ENCODE data around the gene NRP1.

NRP1 gene

DNA sequence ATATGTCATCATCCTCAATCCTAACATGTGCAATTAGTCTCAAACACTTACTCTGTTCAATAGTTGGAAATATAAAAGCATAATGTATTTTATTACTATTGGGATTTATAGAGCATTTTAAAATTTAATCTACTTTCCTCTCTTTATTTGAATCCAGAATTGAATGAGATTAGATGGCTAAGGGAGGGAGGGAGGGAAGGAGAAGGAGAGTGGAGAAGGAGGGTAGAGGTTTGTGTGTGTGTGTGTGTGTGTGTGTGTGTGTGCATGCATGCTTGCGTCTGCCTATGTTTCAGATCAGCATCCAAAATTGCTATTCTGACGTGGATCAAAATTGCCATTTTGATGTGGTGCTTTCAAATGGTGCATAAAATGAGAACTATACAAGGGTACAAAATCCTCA, 90.8 kb downstream of the NRP1 start:
- TF ChIP-seq, protein P1, sequence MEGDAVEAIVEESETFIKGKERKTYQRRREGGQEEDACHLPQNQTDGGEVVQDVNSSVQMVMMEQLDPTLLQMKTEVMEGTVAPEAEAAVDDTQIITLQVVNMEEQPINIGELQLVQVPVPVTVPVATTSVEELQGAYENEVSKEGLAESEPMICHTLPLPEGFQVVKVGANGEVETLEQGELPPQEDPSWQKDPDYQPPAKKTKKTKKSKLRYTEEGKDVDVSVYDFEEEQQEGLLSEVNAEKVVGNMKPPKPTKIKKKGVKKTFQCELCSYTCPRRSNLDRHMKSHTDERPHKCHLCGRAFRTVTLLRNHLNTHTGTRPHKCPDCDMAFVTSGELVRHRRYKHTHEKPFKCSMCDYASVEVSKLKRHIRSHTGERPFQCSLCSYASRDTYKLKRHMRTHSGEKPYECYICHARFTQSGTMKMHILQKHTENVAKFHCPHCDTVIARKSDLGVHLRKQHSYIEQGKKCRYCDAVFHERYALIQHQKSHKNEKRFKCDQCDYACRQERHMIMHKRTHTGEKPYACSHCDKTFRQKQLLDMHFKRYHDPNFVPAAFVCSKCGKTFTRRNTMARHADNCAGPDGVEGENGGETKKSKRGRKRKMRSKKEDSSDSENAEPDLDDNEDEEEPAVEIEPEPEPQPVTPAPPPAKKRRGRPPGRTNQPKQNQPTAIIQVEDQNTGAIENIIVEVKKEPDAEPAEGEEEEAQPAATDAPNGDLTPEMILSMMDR (IDR thresholded peaks at IDR 0.05; ENCODE audit: control extremely low read depth, extremely low read depth, low read depth, missing control alignments): no peak
- ChIA-PET POLR2A (no interaction called here), CTCF (no interaction called here)

DNA sequence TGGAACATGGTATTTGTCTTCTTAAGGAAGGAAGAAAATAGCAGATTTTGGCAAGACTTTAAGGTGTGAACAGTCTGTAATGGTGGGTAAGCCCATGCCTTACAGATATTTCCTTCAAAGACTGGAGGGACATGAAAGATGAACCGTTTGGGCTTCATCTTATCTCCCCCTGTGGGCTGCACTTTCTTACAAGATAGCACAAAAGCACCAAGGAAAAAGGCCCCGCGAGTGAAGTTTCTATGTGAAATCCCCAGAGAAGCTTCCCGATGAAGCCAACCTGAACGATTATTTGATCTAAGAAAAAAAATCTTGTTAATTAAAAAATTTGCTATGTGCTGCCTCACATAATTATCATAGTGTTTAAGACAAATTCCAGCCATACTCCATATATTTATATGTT, 91.5 kb downstream of the NRP1 start:
- POLR2A ChIA-PET: no interaction called here
- CTCF ChIA-PET: no interaction called here
- TF ChIP-seq, protein P1 (IDR thresholded peaks at IDR 0.05; ENCODE audit: control extremely low read depth, extremely low read depth, low read depth, missing control alignments): no peak
- no peak for DNase-seq (ENCODE audit: extremely low spot score)

More for the DNA sequence above, 90.8 kb downstream of the NRP1 start:
- DNase-seq (ENCODE audit: extremely low spot score): no peak

DNA sequence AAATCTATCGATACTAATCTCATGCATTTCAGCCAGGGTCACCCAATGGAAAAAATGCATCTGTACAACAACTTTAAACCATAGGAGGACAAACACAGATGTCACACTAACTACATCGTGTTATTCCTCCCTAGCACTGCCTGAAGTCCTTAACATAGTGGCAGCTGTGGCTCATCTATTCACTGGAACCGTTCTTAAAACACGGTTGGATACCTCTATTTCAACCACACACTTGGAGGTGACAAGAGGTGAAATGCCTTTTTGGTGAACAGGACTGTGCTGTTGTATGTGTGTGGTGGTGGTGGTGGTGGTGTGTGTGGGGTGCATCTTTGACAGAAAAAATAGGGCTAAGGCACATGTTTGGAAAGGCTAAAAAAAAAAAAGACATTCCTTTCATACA, 93.1 kb downstream of the NRP1 start:
- CTCF ChIA-PET: interaction anchor here (1.2 kb wide), 1 partner anchor 14 kb away, joined by 3 read pairs; no protein-coding TSS in a partner anchor
- DNase-seq (ENCODE audit: extremely low spot score): no peak
- POLR2A ChIA-PET: no interaction called here
- TF ChIP-seq, protein P1 (IDR thresholded peaks at IDR 0.05; ENCODE audit: control extremely low read depth, extremely low read depth, low read depth, missing control alignments): no peak

DNA sequence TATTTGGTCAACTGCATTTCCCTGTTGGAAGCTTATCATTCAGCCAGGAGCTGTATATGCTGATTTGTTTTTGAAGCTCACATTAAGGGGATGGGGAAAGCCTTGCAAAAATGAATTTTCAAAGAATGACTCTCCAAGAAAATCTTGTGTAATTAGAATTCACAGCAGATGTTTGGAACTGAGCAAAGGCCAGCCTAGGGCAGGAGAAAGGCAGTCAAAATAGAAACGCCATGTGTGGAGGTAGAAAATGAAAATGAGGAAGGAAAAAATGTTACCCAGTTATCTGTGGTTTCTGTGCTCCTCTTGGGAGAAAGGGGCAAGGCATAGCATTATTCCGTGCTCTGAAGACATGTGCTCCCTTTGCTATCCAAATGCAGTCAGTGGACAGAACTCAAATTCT, 93.5 kb downstream of the NRP1 start:
- DNase-seq (ENCODE audit: extremely low spot score): no peak
- POLR2A ChIA-PET: no interaction called here
- CTCF ChIA-PET: interaction anchor here (1.2 kb wide), 1 partner anchor 14 kb away, joined by 3 read pairs; no protein-coding TSS in a partner anchor

DNA sequence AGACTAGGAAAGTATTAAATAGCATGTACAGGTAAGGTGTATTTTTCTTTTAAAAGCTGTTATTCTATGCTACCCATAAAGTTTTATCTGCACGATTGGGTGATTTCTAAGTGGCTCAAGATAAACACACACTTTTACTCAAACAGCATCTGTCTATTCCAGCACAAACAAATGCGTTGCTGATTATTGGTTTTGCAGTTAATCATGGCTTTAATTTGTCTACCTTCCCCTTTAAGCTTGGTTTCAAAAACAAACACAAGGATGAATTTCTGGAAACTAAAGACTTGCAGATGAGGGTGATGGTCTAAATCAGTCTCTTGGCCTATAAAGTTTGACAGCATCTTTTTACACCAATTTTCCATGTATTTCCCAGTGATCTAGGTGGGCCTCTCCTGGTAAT, 94.2 kb downstream of the NRP1 start:
- POLR2A ChIA-PET: no interaction called here
- CTCF ChIA-PET: interaction anchor here (1.2 kb wide), 1 partner anchor 13 kb away, joined by 3 read pairs; no protein-coding TSS in a partner anchor
- TF ChIP-seq, protein P1 (IDR thresholded peaks at IDR 0.05; ENCODE audit: control extremely low read depth, extremely low read depth, low read depth, missing control alignments): no peak
- no peak for DNase-seq (ENCODE audit: extremely low spot score)

More for the DNA sequence above, 93.5 kb downstream of the NRP1 start:
- TF ChIP-seq, protein P1 (IDR thresholded peaks at IDR 0.05; ENCODE audit: control extremely low read depth, extremely low read depth, low read depth, missing control alignments): no peak

DNA sequence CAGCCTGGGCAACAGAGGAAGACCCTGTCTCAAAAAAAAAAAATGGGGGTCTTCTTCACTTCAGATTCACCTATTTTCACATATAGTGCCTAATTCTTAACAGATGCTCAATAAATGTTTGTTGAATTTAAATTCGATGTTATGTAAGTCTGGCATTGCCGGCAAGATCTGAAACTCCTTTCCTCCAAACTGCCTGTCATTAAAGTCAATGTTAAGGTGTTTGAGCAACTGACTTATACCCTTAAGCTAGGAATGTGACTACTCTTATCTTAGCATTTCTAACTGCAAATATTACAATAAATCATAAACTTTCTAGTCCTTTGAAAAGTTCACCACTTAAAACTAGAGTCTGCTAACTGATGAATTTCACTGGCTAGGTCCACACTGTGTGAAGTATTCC, 95.2 kb downstream of the NRP1 start:
- CTCF ChIA-PET: no interaction called here
- TF ChIP-seq, protein P1 (IDR thresholded peaks at IDR 0.05; ENCODE audit: control extremely low read depth, extremely low read depth, low read depth, missing control alignments): no peak
- DNase-seq (ENCODE audit: extremely low spot score): no peak
- POLR2A ChIA-PET: no interaction called here

DNA sequence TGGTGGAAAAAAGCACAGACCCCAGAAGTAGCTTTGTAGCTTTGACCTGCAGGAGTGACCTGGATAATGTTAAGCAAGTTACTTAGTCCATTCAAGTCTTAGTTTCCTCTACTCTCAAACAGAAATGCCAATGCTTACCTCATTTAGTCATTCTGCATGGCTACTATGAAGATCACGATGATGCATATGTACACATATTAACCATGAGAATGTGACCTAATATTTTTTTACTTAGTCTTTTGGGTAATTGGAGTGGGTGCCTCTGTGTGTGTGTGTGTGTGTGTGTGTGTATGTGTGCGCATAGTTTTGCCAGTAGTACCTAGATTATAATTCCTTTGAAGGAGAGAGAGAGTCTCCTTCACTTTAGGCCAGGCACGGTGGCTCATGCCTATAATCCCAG, 95.8 kb downstream of the NRP1 start:
- POLR2A ChIA-PET: no interaction called here
- DNase-seq (ENCODE audit: extremely low spot score): no peak
- TF ChIP-seq, protein P1 (IDR thresholded peaks at IDR 0.05; ENCODE audit: control extremely low read depth, extremely low read depth, low read depth, missing control alignments): no peak
- CTCF ChIA-PET: no interaction called here

All from GM10248 (cell line).